K562 (cell line): ENCODE data around the gene GLRA2. TPM values are rescaled to one million over a fixed set of nuclear protein-coding genes. Genes with fewer than 3 reads are reported as not detected.

Experiments used
- ATAC-seq: fragments of 200-7000 bp; cut with Tn5 transposase; 3 replicates; pipeline ENCODE4 v1.9.1; 2020; ENCODE audit warnings: moderate library complexity
- BruUV-seq: library from RNA; stranded (reverse); fragments of 400-500 nt; replicated peaks from 2 replicates; lab custom pipeline; 2021; lab: Mats Ljungman, UMichigan
- CTCF ChIA-PET: fragments of 300-600 bp; formaldehyde crosslinking; extraction: SDS; loops from one replicate; lab custom pipeline; 2021; ENCODE audit warnings: low intra/inter-chr PET ratio; lab: Yijun Ruan, JAX
- POLR2A ChIA-PET: fragments of 300-600, 350-650 bp; sonication (Branson Sonifier 250); formaldehyde crosslinking; extraction: SDS; loops from one replicate; lab custom pipeline; 2021; ENCODE audit warnings: antibody characterized with exemption, inconsistent platforms; lab: Yijun Ruan, JAX
- DNase-seq, 4 experiments: peaks; one replicate each; pipeline versions ENCODE4 v3.0.0 to v3.0.0-alpha.2; 2011 to 2018; ENCODE audit warnings: low spot score in 3 of 4, mixed read lengths in 3 of 4; ENCODE audit errors: extremely low read depth in 1 of 4
- FAIRE-seq: peaks from 2 replicates; lab custom pipeline; 2011; peaks lifted over from hg19 to GRCh38; lab: Jason Lieb, UNC
- H2AFZ ChIP-seq: 2 replicates; pipeline ENCODE4 v1.6.0; 2011; ENCODE audit warnings: low read depth, low read length, control low read depth, inconsistent platforms
- H3K27ac ChIP-seq: fragments of 200-600 bp; 3 replicates; pipeline ENCODE4 v1.8.0; 2011; ENCODE audit warnings: low read depth, mild to moderate bottlenecking, control low read depth, inconsistent platforms, low read length, moderate library complexity, mixed read lengths; ENCODE audit errors: extremely low read depth
- H3K27me3 ChIP-seq, 2 experiments: fragments of 300-600 bp in 1 of 2; 2 replicates in 1 of 2; 3 replicates in 1 of 2; pipeline versions ENCODE4 v1.6.0 to v1.8.0; 2011; ENCODE audit warnings: inconsistent platforms in 2 of 2, low read length in 2 of 2, mild to moderate bottlenecking in 1 of 2, mixed read lengths in 1 of 2, moderate library complexity in 1 of 2; ENCODE audit not compliant: control insufficient read depth in 2 of 2, insufficient read depth in 2 of 2
- H3K36me3 ChIP-seq: fragments of 300-600 bp; 3 replicates; pipeline ENCODE4 v1.8.0; 2011; ENCODE audit warnings: mild to moderate bottlenecking, low read length, inconsistent platforms; ENCODE audit not compliant: control insufficient read depth, insufficient read depth
- H3K4me1 ChIP-seq, 2 experiments: fragments of 200-600 bp in 1 of 2; replicated peaks in 1 of 2; 2 replicates in 1 of 2; 3 replicates in 1 of 2; pipeline versions ENCODE4 v1.5.1 to v1.8.0; 2011; ENCODE audit warnings: inconsistent platforms in 2 of 2, low read length in 2 of 2, mild to moderate bottlenecking in 1 of 2, mixed read lengths in 1 of 2, moderate library complexity in 1 of 2; ENCODE audit not compliant: control insufficient read depth in 2 of 2, insufficient read depth in 2 of 2
- H3K4me2 ChIP-seq: 2 replicates; pipeline ENCODE4 v1.6.1; 2011; ENCODE audit warnings: low read length, control low read depth, inconsistent platforms, mixed read lengths; ENCODE audit not compliant: insufficient read depth
- H3K4me3 ChIP-seq: fragments of 200-600 bp; sonication (generic), shearing (Covaris generic); 2 replicates; pipeline ENCODE4 v1.5.1; 2016; ENCODE audit warnings: control low read depth, inconsistent platforms
- H3K79me2 ChIP-seq: fragments of 200-600 bp; 3 replicates; pipeline ENCODE4 v1.8.0; 2011; ENCODE audit warnings: low read length, inconsistent platforms; ENCODE audit not compliant: control insufficient read depth, insufficient read depth
- H3K9ac ChIP-seq, 2 experiments: 2 replicates each; pipeline versions ENCODE4 v1.6.0 to v1.6.1; 2011; ENCODE audit warnings: low read depth in 2 of 2, low read length in 2 of 2, control low read depth in 1 of 2, inconsistent platforms in 1 of 2, mild to moderate bottlenecking in 1 of 2, mixed read lengths in 1 of 2; ENCODE audit not compliant: insufficient read depth in 1 of 2
- H3K9me1 ChIP-seq: one replicate; pipeline ENCODE4 v1.6.0; 2011; ENCODE audit warnings: inconsistent platforms, mild to moderate bottlenecking, low read length, moderate library complexity; ENCODE audit not compliant: control insufficient read depth, insufficient read depth
- H3K9me3 ChIP-seq: replicated peaks from 2 replicates; pipeline ENCODE4 v1.5.1; 2011; ENCODE audit warnings: low read depth, low read length, inconsistent platforms; ENCODE audit not compliant: control insufficient read depth, insufficient read depth
- H4K20me1 ChIP-seq: replicated peaks from 2 replicates; pipeline ENCODE4 v1.6.1; 2011; ENCODE audit warnings: low read length, inconsistent platforms, mixed read lengths; ENCODE audit not compliant: control insufficient read depth, insufficient read depth
- ARID3A ChIP-seq: IDR thresholded peaks from 2 replicates; pipeline ENCODE4 v1.6.1; 2012; ENCODE audit warnings: low read depth, low read length, improper control_type of control experiment, borderline replicate concordance
- CEBPB ChIP-seq: fragments of 450-650 bp; IDR thresholded peaks from 2 replicates; pipeline ENCODE4 v1.6.1; 2016; ENCODE audit warnings: missing genetic modification characterization, missing compliant biosample characterization
- ELF4 ChIP-seq: fragments of 450-650 bp; formaldehyde crosslinking; IDR thresholded peaks from 2 replicates; pipeline ENCODE4 v1.4.0; 2022; ENCODE audit warnings: missing genetic modification characterization
- EWSR1 ChIP-seq: fragments of 450-650 bp; IDR thresholded peaks from 2 replicates; pipeline ENCODE4 v1.6.1; 2018; ENCODE audit warnings: borderline replicate concordance, mild to moderate bottlenecking, low read depth, moderate library complexity; ENCODE audit not compliant: partially characterized antibody
- GTF2F1 ChIP-seq: IDR thresholded peaks from 2 replicates; pipeline ENCODE4 v1.6.1; 2011; ENCODE audit warnings: low read depth, low read length, improper control_type of control experiment
- RREB1 ChIP-seq: fragments of 250-450 bp; sonication (Bioruptor Pico); IDR thresholded peaks from 2 replicates; pipeline ENCODE4 v1.4.0; 2020
- ZBTB26 ChIP-seq: fragments of 450-650 bp; formaldehyde crosslinking; IDR thresholded peaks from 2 replicates; pipeline ENCODE4 v1.4.0; 2022; ENCODE audit warnings: missing genetic modification characterization
- ZKSCAN3 ChIP-seq: fragments of 250-450 bp; sonication (Bioruptor Pico); IDR thresholded peaks from 2 replicates; pipeline ENCODE4 v1.4.0; 2020
- WGBS: fragments of 100-300 bp; shearing (Covaris generic); methylation state at CpG from one replicate; pipeline ENCODE4 v1.1.6; 2016; ENCODE audit warnings: low coverage, mixed read lengths; ENCODE audit not compliant: insufficient coverage; ENCODE audit errors: missing lambda C conversion rate; 5-methylcytosine and 5-hydroxymethylcytosine counted together
- in situ Hi-C: fragments of 300-500 bp; cut with MboI; formaldehyde crosslinking; loops from 4 replicates; pipeline ENCODE4 v1.15.0; 2018; ENCODE audit warnings: inconsistent platforms, mixed read lengths
- intact Hi-C: fragments of 100-400 bp; cut with micrococcal nuclease; formaldehyde crosslinking; loops from 2 replicates; pipeline ENCODE4 v1.14.2; 2022
- polyA plus RNA-seq, 8 experiments: library from polyadenylated mRNA; depleted of rRNA in 4 of 8; stranded (reverse) in 5 of 8; unstranded in 3 of 8; fragments of >200 nt; fragmentation: Nextera tagmentation in 2 of 8; fragmentation: Illumina TruSeq in 1 of 8; extraction: Ambion mirVana in 2 of 8; extraction: Trizol in 1 of 8; gene quantifications; 2 replicates each; pipeline versions ENCODE4 v1.2.1 to v1.2.3, GENCODE V29; 2011 to 2014; ENCODE audit warnings: inconsistent platforms in 1 of 8, missing spikeins in 1 of 8
- total RNA-seq, 7 experiments: library from RNA; depleted of rRNA in 6 of 7; stranded (reverse); fragments of >200 nt in 6 of 7; fragmentation: Illumina TruSeq in 2 of 7; extraction: Trizol in 2 of 7; gene quantifications; 2 replicates each; pipeline versions ENCODE4 v1.2.1 to v1.2.3, GENCODE V29; 2011 to 2021; ENCODE audit warnings: low replicate concordance in 1 of 7
- TF ChIP-seq, protein P1 (sequence below): sonication (generic); formaldehyde crosslinking; IDR thresholded peaks from 2 replicates; pipeline ENCODE4 v1.8.1; 2023; ENCODE audit warnings: missing genetic modification reagents, mild to moderate bottlenecking, borderline replicate concordance

The GLRA2 gene
- total and polyA plus RNA-seq, 9 of the 15 experiments (the other 6 are each of a cell fraction or from before 2014, with no cell fraction given): not detected

DNA sequence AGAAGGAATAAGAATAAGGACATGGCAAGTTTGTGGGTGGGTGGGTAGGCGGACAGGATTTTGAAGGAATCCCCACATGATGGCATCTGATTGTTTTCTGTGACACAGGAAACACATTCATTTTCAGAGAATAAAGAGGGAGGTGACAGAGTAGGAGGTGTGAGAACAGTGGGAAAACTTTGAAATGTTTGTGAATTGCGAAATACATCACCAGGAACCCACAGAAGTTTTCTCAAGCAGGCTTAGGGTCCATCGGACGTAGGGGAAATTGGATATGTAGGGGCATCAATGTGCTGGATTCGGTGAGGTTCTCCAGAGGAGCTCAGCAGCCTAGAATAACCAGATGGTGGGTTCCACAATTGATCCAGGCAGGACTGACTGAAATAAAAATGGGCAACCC, 171.6 kb downstream of the GLRA2 start:
- H3K4me2 ChIP-seq: no peak overlapping the region
- no peaks in the 10 kb centered on the region for H3K4me1 ChIP-seq
- intact Hi-C loops: no loop called here
- no peaks in the 10 kb centered on the region for H3K27me3 ChIP-seq
- H3K79me2 ChIP-seq: no peaks in the 10 kb centered on the region
- in situ Hi-C loops: no loop called here
- DNase-seq (no peak), ATAC-seq (no peak), FAIRE-seq (no peak)
- ChIA-PET POLR2A (no interaction called here), CTCF (no interaction called here)
- H3K36me3 ChIP-seq: no peaks in the 10 kb centered on the region
- no peak overlapping the region for H3K4me3 ChIP-seq
- 3% methylated on average over 5 of the region's 5 CpGs for WGBS
- H2AFZ ChIP-seq: no peak overlapping the region
- no peaks in the 10 kb centered on the region for H3K9me1 ChIP-seq
- H3K27ac ChIP-seq: no peak overlapping the region
- H3K9ac ChIP-seq: no peak overlapping the region
- no TSS peak for BruUV-seq
- no peaks in the 10 kb centered on the region for H3K9me3 ChIP-seq
- no peaks in the 10 kb centered on the region for H4K20me1 ChIP-seq
- TF ChIP-seq, protein P1, sequence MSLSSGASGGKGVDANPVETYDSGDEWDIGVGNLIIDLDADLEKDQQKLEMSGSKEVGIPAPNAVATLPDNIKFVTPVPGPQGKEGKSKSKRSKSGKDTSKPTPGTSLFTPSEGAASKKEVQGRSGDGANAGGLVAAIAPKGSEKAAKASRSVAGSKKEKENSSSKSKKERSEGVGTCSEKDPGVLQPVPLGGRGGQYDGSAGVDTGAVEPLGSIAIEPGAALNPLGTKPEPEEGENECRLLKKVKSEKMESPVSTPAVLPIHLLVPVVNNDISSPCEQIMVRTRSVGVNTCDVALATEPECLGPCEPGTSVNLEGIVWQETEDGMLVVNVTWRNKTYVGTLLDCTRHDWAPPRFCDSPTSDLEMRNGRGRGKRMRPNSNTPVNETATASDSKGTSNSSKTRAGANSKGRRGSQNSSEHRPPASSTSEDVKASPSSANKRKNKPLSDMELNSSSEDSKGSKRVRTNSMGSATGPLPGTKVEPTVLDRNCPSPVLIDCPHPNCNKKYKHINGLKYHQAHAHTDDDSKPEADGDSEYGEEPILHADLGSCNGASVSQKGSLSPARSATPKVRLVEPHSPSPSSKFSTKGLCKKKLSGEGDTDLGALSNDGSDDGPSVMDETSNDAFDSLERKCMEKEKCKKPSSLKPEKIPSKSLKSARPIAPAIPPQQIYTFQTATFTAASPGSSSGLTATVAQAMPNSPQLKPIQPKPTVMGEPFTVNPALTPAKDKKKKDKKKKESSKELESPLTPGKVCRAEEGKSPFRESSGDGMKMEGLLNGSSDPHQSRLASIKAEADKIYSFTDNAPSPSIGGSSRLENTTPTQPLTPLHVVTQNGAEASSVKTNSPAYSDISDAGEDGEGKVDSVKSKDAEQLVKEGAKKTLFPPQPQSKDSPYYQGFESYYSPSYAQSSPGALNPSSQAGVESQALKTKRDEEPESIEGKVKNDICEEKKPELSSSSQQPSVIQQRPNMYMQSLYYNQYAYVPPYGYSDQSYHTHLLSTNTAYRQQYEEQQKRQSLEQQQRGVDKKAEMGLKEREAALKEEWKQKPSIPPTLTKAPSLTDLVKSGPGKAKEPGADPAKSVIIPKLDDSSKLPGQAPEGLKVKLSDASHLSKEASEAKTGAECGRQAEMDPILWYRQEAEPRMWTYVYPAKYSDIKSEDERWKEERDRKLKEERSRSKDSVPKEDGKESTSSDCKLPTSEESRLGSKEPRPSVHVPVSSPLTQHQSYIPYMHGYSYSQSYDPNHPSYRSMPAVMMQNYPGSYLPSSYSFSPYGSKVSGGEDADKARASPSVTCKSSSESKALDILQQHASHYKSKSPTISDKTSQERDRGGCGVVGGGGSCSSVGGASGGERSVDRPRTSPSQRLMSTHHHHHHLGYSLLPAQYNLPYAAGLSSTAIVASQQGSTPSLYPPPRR: no peak
- TF ChIP-seq EWSR1: no peak
- no peak for TF ChIP-seq GTF2F1
- no peak for TF ChIP-seq ZKSCAN3 (CRISPR knock-in tag)
- no peak for TF ChIP-seq RREB1 (CRISPR knock-in tag)
- no peak for TF ChIP-seq CEBPB
- no peak for TF ChIP-seq ELF4 (CRISPR knock-in tag)
- TF ChIP-seq ARID3A: no peak
- TF ChIP-seq ZBTB26: no peak
